ENCODE data around the gene HPCAL1. TPM values are rescaled to one million over a fixed set of nuclear protein-coding genes. Genes with fewer than 3 reads are reported as not detected.

Gene HPCAL1
- total RNA-seq, 4 donors from 2014 or later: 11.1 to 122 (median 48.9) TPM

GRCh38 chr2:10338270-10339188, 35.8 kb downstream of the HPCAL1 start:
- Histone ChIP-seq H3K4me3 (no peak overlapping the region), H3K36me3 (no peaks in the 10 kb centered on the region), H3K4me1 (peaks cover 0 to under 1% of the 10 kb centered on the region in 2 donors), H3K27ac (peak overlapping the region in 1 of 2 donors; percentile 76), H3K9me3 (no peaks in the 10 kb centered on the region), H3K27me3 (no peaks in the 10 kb centered on the region)
- TF ChIP-seq POLR2A (IDR thresholded peaks at IDR 0.05): no peak
- TF ChIP-seq CTCF (IDR thresholded peaks at IDR 0.05): no peak
- DNase-seq: no peak
- intact Hi-C loops (cut with DNase I; ENCODE audit: low total_unique reads): no loop called here

- intact Hi-C loops (cut with DNase I; ENCODE audit: low total_unique reads): no loop called here
- Histone ChIP-seq H3K4me1 (no peaks in the 10 kb centered on the region), H3K4me3 (no peak overlapping the region), H3K36me3 (no peaks in the 10 kb centered on the region), H3K27ac (peak overlapping the region; percentile 55 to 76), H3K9me3 (no peaks in the 10 kb centered on the region), H3K27me3 (no peaks in the 10 kb centered on the region)
- peak in 1 of 2 donors; percentile 23 for TF ChIP-seq POLR2A (IDR thresholded peaks at IDR 0.05)
- TF ChIP-seq CTCF (IDR thresholded peaks at IDR 0.05): no peak
- DNase-seq: no peak
Measured at GRCh38 chr2:10339647-10340592, 37.2 kb downstream of the HPCAL1 start.

GRCh38 chr2:10340593-10340975, 37.9 kb downstream of the HPCAL1 start:
- intact Hi-C loops (cut with DNase I; ENCODE audit: low total_unique reads): no loop called here
- no peaks in the 10 kb centered on the region for H3K36me3 ChIP-seq
- TF ChIP-seq CTCF (IDR thresholded peaks at IDR 0.05): no peak
- TF ChIP-seq POLR2A (IDR thresholded peaks at IDR 0.05): no peak
- H3K4me1 ChIP-seq: no peaks in the 10 kb centered on the region
- H3K9me3 ChIP-seq: no peaks in the 10 kb centered on the region
- H3K4me3 ChIP-seq: no peak overlapping the region
- H3K27ac ChIP-seq: peak overlapping the region; percentile 55 to 76
- no peaks in the 10 kb centered on the region for H3K27me3 ChIP-seq
- no peak for DNase-seq

GRCh38 chr2:10341193-10341592, 38.5 kb downstream of the HPCAL1 start:
- H3K4me3 ChIP-seq: no peak overlapping the region
- no peak for TF ChIP-seq CTCF (IDR thresholded peaks at IDR 0.05)
- TF ChIP-seq POLR2A (IDR thresholded peaks at IDR 0.05): no peak
- no peaks in the 10 kb centered on the region for H3K27me3 ChIP-seq
- H3K4me1 ChIP-seq: peaks cover 0 to 4% of the 10 kb centered on the region in 2 donors
- DNase-seq: no peak
- intact Hi-C loops (cut with DNase I; ENCODE audit: low total_unique reads): no loop called here
- peak overlapping the region; percentile 55 to 76 for H3K27ac ChIP-seq
- H3K36me3 ChIP-seq: no peaks in the 10 kb centered on the region
- H3K9me3 ChIP-seq: no peaks in the 10 kb centered on the region
